OCI-LY7 (cell line): Measurements from ENCODE around the gene SPATA45. TPM values are rescaled to one million over a fixed set of nuclear protein-coding genes. Genes with fewer than 3 reads are reported as not detected.

Source experiments
- BruUV-seq: library from RNA; stranded (reverse); fragments of 400-500 nt; replicated peaks from 2 replicates; lab custom pipeline; 2021; lab: Mats Ljungman, UMichigan
- CTCF ChIA-PET: fragments of 300-600 bp; sonication (Branson Sonifier 250); formaldehyde crosslinking; loops from one replicate; lab custom pipeline; 2022; ENCODE audit warnings: antibody characterized with exemption; ENCODE audit not compliant: unreplicated experiment; lab: Charles Lee
- POLR2A ChIA-PET: fragments of 300-600 bp; sonication (Branson Sonifier 250); formaldehyde crosslinking; loops from one replicate; lab custom pipeline; 2022; ENCODE audit warnings: antibody characterized with exemption; lab: Charles Lee
- DNase-seq: peaks from one replicate; pipeline ENCODE4 v3.0.0-alpha.2; 2015; ENCODE audit warnings: low spot score
- H2AFZ ChIP-seq: fragments of 200-600 bp; sonication (generic), shearing (Covaris generic); 2 replicates; pipeline ENCODE4 v1.6.1; 2014; ENCODE audit warnings: mild to moderate bottlenecking, antibody characterized with exemption, low read length, moderate library complexity
- H3K27ac ChIP-seq: fragments of 200-600 bp; sonication (generic); 2 replicates; pipeline ENCODE4 v1.5.1; 2014; ENCODE audit warnings: mixed run types, low read depth, mild to moderate bottlenecking, moderate library complexity, low read length, inconsistent platforms; ENCODE audit not compliant: poor library complexity, severe bottlenecking
- H3K36me3 ChIP-seq: fragments of 200-600 bp; sonication (generic); 2 replicates; pipeline ENCODE4 v1.6.1; 2014; ENCODE audit warnings: mild to moderate bottlenecking, antibody characterized with exemption, low read length, moderate library complexity, mixed read lengths; ENCODE audit not compliant: insufficient read depth
- H3K4me1 ChIP-seq: fragments of 200-600 bp; sonication (generic); 2 replicates; pipeline ENCODE4 v1.5.1; 2014; ENCODE audit warnings: mild to moderate bottlenecking, low read length; ENCODE audit not compliant: insufficient read depth, poor library complexity, severe bottlenecking
- H3K4me2 ChIP-seq: fragments of 200-600 bp; sonication (generic); 2 replicates; pipeline ENCODE4 v1.6.1; 2014; ENCODE audit warnings: mild to moderate bottlenecking, low read length
- H3K4me3 ChIP-seq: fragments of 200-600 bp; sonication (generic); 2 replicates; pipeline ENCODE4 v1.5.1; 2014; ENCODE audit warnings: mild to moderate bottlenecking, low read depth, low read length; ENCODE audit not compliant: poor library complexity, severe bottlenecking
- H3K79me2 ChIP-seq: fragments of 200-600 bp; sonication (generic); 2 replicates; pipeline ENCODE4 v1.6.1; 2016; ENCODE audit warnings: low read depth, mild to moderate bottlenecking, low read length, moderate library complexity, mixed read lengths; ENCODE audit not compliant: insufficient read depth
- H3K9me2 ChIP-seq: fragments of 200-600 bp; sonication (generic); 2 replicates; pipeline ENCODE4 v1.6.1; 2016; ENCODE audit warnings: mild to moderate bottlenecking, low read length, mixed read lengths; ENCODE audit not compliant: insufficient read depth
- H3K9me3 ChIP-seq: fragments of 200-600 bp; sonication (generic); 2 replicates; pipeline ENCODE4 v1.6.1; 2014; ENCODE audit warnings: mild to moderate bottlenecking, mixed run types, low read length, mixed read lengths
- H4K20me1 ChIP-seq: fragments of 200-600 bp; sonication (generic); 2 replicates; pipeline ENCODE4 v1.6.1; 2014; ENCODE audit warnings: mild to moderate bottlenecking, antibody characterized with exemption, low read length, moderate library complexity, mixed read lengths; ENCODE audit not compliant: insufficient read depth
- EZH2phosphoT487 ChIP-seq: fragments of 200-600 bp; sonication (generic); IDR thresholded peaks from 2 replicates; pipeline ENCODE4 v1.6.1; 2018; ENCODE audit warnings: low read depth, borderline replicate concordance, mild to moderate bottlenecking, mixed run types, antibody characterized with exemption, low read length, moderate library complexity, mixed read lengths
- intact Hi-C: fragments of 100-400 bp; cut with micrococcal nuclease; formaldehyde crosslinking; loops from one replicate; pipeline ENCODE4 v1.10.0; 2022; ENCODE audit not compliant: unreplicated experiment
- total RNA-seq, 2 experiments: library from RNA; depleted of rRNA in 1 of 2; stranded (reverse); fragments of >200 nt in 1 of 2; shearing (Covaris generic) in 1 of 2; gene quantifications; 2 replicates each; pipeline ENCODE4 v1.2.3, GENCODE V29; 2014 to 2022
- TF ChIP-seq, protein P1 (sequence below): fragments of 200-600 bp; sonication (generic); conservative IDR thresholded peaks from 2 replicates; pipeline ENCODE4 v1.5.1; 2014; ENCODE audit warnings: mild to moderate bottlenecking, antibody characterized with exemption, low read length, moderate library complexity, mixed read lengths

Gene SPATA45
- total RNA-seq, 2 experiments from 2014 or later = 0.74 to 0.82 TPM

DNA sequence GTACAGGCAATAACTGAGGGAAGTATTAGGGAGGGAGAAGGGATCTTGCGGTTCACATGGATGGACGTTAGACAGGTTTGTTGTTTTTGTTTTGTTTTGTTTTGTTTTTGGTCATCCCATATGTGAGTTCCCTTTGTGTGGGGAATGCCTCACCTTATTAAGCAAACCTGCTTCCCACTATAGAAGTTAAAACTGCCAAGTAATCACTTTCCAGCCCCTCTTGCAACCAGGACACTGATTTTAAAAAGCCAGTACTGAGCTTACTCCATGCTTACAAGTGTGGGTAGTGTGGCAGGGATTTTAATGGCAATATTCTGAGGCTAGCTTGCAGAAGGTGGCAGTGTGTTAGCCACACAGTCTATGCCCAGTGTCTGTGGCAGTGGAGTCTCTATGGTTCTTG, 26.5 kb downstream of the SPATA45 start:
- Histone ChIP-seq H3K4me3 (no peak overlapping the region), H3K9me2 (no peaks in the 10 kb centered on the region), H2AFZ (no peak overlapping the region), H3K79me2 (no peaks in the 10 kb centered on the region), H4K20me1 (no peaks in the 10 kb centered on the region), H3K9me3 (peaks cover 11% of the 10 kb centered on the region; the same call in 1 of the 2 replicates), H3K4me2 (no peak overlapping the region), H3K36me3 (peaks cover 4% of the 10 kb centered on the region; the same call in 1 of the 2 replicates), H3K4me1 (peaks cover 17% of the 10 kb centered on the region), H3K27ac (no peak overlapping the region)
- intact Hi-C loops = no loop called here
- no peak for DNase-seq
- ChIA-PET POLR2A (interaction anchor here (0.5 to 1.9 kb wide), 2 partner anchors 16 to 54 kb away, joined by 3 to 7 read pairs; no protein-coding TSS in a partner anchor), CTCF (interaction anchor here (0.5 kb wide), 1 partner anchor 80 kb away, joined by 3 read pairs; no protein-coding TSS in a partner anchor)
- no TSS peak for BruUV-seq
- no peak for TF ChIP-seq EZH2phosphoT487
- TF ChIP-seq, protein P1, sequence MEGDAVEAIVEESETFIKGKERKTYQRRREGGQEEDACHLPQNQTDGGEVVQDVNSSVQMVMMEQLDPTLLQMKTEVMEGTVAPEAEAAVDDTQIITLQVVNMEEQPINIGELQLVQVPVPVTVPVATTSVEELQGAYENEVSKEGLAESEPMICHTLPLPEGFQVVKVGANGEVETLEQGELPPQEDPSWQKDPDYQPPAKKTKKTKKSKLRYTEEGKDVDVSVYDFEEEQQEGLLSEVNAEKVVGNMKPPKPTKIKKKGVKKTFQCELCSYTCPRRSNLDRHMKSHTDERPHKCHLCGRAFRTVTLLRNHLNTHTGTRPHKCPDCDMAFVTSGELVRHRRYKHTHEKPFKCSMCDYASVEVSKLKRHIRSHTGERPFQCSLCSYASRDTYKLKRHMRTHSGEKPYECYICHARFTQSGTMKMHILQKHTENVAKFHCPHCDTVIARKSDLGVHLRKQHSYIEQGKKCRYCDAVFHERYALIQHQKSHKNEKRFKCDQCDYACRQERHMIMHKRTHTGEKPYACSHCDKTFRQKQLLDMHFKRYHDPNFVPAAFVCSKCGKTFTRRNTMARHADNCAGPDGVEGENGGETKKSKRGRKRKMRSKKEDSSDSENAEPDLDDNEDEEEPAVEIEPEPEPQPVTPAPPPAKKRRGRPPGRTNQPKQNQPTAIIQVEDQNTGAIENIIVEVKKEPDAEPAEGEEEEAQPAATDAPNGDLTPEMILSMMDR = no peak

DNA sequence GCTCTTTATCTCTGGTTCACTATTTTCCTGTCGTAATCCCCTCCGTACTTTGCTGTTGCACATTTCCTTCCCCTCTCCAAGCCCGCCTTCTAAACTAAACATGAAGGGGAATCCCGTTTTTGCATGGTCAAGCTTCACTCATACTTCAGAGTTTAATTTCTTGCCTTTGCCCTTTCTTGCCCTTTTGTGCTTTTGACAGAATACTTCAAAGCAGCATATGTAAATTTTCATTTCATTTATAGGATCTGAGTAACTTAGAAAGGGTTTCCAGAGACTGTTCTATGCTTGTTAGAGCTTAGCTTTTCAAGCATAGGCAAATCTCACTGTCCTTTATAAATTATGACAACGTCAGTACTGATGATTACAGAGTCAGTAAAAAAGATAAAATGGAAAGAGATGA, 27.7 kb downstream of the SPATA45 start:
- Histone ChIP-seq H2AFZ (no peak overlapping the region), H3K27ac (no peak overlapping the region), H3K4me1 (peaks cover 17% of the 10 kb centered on the region), H3K79me2 (no peaks in the 10 kb centered on the region), H3K9me3 (no peaks in the 10 kb centered on the region), H3K36me3 (peaks cover 14% of the 10 kb centered on the region; the same call in 1 of the 2 replicates), H3K4me2 (peak overlapping the region; percentile 66), H3K9me2 (no peaks in the 10 kb centered on the region), H4K20me1 (no peaks in the 10 kb centered on the region), H3K4me3 (peak overlapping the region; percentile 18)
- ChIA-PET CTCF (no interaction called here), POLR2A (interaction anchor here (0.5 to 1.9 kb wide), 11 partner anchors 10 to 210 kb away, joined by 3 to 7 read pairs (median 4); no protein-coding TSS in a partner anchor)
- no TSS peak for BruUV-seq
- TF ChIP-seq EZH2phosphoT487 = no peak
- TF ChIP-seq, protein P1 = no peak
- peak; percentile 50 for DNase-seq
- intact Hi-C loops = loop anchor here (5.0 kb wide), 1 partner anchor 38 kb away; the partner anchor contains the start of gene FLVCR1
